ENCODE measurements around the gene PPP2CA.
"Not testable (repeated sequence)": the region's sequence is repeated elsewhere in the genome, so short reads cannot be mapped to it uniquely, and the experiment has no call there.

The PPP2CA gene

GRCh38 chr5:134245101-134245604 lies 19.3 kb upstream of the PPP2CA start:
- no peak for DNase-seq

- DNase-seq, result no peak
Observed at GRCh38 chr5:134242146-134242545, 16.3 kb upstream of the PPP2CA start.

GRCh38 chr5:134240421-134240962 lies 14.6 kb upstream of the PPP2CA start:
- DNase-seq, result no peak

DNA sequence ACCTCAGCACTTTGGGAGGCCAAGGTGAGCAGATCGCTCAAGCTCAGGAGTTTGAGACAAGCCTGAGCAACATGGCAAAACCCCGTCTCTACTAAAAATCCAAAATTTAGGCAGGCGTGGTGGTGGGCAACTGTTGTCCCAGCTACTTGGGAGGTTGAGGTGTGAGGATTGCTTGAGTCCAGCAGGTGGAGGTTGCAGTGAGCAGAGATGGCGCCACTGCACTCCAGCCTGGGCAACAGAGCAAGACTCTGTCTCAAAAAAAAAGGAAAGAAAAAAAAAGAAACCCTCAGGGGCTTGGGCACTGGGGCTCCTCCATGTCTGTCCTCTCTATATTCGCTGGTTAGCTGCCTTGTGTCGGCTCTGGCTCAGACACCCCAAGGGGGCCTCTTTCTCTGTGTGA lies 10.9 kb upstream of the PPP2CA start:
- no peak for DNase-seq

DNA sequence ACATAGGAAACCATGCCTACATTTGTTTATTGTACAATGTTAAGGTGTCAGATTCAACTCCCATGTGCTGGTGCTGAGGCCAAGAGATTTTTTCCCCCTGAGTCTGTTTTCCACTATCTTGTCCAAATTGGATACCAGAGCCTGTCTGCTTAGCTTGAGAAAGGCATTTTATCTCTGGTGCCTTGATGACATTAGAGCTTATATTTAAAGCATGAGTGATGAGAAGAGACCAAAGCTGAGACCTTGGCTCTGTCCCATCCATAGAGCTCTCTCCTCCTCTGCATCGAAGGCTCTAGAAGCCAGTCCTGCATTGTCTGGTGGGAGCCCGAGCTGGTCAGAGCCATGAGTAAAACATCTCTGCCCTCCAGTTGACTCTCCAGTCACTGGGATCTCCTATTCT lies 10.4 kb upstream of the PPP2CA start:
- DNase-seq, result no peak

DNA sequence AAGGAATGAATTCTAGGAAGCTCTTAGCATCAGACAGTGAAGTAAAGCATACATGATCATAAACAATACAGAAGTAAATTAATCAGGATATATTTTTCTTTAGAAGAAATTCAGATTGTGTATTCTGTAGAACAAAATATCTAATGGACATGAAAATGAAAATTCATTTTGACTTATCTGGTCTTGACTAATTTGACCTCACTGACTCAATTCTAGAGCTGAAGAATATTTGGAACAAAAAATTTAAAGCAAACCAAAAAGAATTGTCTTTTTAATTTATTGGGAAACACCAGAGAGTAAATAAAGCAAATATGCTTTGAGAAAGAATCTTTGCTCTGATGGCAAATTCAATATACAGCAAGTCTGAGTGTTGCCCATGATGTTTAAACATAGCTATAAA lies 2.8 kb upstream of the PPP2CA start:
- no peak for DNase-seq

GRCh38 chr5:134227776-134228175 lies 1.9 kb upstream of the PPP2CA start:
- no peak for DNase-seq

DNA sequence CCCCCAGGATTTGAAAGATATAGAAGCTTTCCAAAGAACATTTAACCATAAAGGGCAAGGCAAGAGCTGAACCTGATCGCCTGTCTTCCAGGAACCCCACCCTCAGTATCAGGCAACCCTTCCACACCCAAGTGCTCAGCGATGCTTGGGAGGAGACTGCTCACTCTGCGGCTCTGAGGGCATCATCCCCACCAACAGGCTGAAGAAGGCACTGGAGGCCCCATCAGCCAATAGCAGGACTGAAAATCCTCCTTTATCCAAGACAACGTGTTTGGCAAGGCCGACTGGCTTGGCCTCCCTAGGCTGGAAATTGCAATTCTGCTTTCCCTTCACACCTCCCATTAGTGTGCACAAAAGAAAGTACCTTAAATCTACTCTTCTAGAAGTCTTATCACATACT lies 1.4 kb upstream of the PPP2CA start:
- no peak for DNase-seq

- DNase-seq, result no peak
Observed at GRCh38 chr5:134226441-134227192, 744 bp upstream of the PPP2CA start.

GRCh38 chr5:134224888-134225779 lies 739 bp downstream of the PPP2CA start:
- DNase-seq, result no peak

DNA sequence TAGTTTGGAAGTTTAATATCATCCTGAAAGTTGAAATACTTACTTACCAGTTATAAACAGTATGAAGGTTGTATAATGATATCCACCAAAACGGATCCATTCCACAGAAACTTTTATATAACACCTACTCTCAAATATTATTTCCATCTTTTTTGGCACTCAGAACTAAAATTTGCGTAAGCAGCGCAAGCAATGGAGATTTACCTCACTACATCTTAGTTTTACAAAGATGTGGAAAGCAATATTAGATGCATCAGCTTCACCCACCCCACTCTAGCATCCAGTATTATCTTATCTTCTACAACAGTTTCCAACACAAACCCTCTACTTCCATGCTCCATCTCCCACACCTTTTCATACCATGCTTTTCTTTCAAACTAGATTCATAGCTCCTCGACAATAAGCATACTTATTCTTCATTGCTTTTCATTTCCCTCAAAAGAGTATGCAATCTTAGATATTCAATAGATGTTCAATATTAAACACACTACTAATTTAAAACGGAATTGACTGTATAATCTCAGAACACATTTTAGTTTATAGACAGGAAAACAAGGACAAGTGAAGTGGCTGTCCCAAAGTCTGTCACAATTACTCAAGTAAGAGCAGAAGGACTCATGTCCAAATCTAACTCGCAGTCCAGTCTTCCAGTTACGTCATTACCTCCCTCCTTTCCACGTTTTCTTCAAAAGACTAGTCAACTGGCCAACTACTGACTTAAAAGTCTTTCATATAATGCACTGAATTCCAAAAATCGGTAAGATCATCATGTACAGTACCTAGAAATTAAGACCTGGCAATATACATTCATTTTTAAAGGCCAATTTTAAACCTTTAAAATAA lies 2.2 kb downstream of the PPP2CA start:
- DNase-seq, result no peak

- not testable (repeated sequence) for DNase-seq
Observed at GRCh38 chr5:134221690-134222089, 4.2 kb downstream of the PPP2CA start.

DNA sequence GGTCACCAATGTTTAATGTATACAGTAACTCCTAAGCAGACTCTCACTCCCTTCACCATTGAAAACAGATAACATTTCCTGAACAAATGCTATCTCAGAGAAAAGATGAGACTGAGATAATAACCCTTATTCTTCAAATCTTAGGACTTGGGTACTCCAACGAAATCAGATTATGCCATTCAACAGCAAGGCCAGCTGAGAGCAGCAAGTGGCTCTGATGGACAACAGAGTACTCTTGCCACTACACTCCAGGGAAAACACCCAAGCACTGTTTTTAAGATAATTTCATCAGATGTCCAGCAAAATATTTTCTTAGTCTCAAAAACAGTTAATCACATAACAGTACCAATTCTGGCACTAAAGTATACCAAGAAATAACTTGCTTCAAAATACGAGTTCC lies 10.1 kb downstream of the PPP2CA start:
- DNase-seq, result no peak

GRCh38 chr5:134211263-134212031 lies 14.4 kb downstream of the PPP2CA start:
- not testable (repeated sequence) for DNase-seq

- no peak for DNase-seq
Observed at GRCh38 chr5:134209477-134210245, 16.2 kb downstream of the PPP2CA start.

DNA sequence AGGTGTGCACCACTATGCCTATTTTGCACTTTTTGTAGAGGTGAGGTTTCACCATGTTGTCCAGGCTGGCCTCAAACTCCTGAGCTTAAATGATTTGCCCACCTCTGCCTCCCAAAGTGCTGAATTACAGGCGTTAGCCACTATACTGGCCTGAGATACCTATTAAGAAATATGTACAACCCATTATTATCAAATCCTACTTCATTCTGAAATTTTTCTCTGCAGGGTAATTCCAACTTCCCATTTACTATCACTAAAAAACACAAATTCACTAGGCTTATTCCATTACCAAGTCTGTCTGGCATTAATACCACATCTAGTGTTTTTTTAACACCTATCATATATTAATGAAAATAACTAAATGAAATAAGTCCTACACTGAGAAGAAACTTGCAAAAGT lies 18.2 kb downstream of the PPP2CA start:
- DNase-seq, result no peak

- DNase-seq, result no peak
Observed at GRCh38 chr5:134206627-134207160, 19.2 kb downstream of the PPP2CA start.

- DNase-seq, result no peak
Observed at GRCh38 chr5:134204575-134204974, 21.3 kb downstream of the PPP2CA start.

GRCh38 chr5:134203630-134204029 lies 22.2 kb downstream of the PPP2CA start:
- DNase-seq, result no peak

DNA sequence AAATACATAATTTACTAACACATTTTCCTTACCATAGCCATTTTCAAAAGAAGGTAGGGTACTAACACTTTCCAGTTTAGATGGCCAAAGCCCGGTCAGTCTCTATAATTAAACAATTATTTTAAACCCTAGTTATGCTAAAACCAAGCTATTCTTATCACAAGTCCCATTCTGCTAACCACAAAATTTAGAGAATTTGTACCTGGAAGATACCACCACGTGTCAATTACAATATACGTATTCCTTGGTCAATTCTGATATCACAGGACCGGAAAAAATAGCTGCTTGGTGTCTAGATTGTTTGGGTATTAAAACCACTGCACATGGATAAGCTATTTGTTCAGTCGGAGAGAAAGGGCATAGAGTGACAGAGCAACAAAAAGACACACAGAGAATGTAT lies 30.2 kb downstream of the PPP2CA start:
- DNase-seq, result no peak

DNA sequence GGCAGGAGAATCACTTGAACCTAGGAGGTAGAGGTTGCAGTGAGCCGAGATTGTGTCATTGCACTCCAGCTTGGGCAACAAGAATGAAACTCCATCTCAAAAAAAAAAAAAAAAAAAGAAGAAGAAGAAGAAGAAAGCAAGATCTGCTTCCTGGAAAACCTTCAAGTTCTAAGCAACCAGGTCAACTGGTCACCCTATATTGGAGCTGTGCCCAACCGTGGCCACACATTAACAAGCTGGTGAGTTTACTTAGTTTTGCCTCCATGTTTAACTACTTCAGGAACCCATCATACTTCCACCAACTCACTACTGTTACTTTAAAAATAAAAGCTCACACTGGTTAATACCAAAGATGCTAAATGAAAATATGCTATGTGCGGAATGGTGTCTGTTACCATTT lies 36.8 kb downstream of the PPP2CA start:
- no peak for DNase-seq

Data from NCI-H1048 (cell line).